ENCODE results near the gene ARMC9. TPM values are rescaled to one million over a fixed set of nuclear protein-coding genes. Genes with fewer than 3 reads are reported as not detected.
A peak's percentile ranks its signal among the peaks of the same experiment; 100 is the strongest.

Gene ARMC9
- total and polyA plus RNA-seq, 11 donors: 0.95 to 4.7 (median 2.4) TPM

DNA sequence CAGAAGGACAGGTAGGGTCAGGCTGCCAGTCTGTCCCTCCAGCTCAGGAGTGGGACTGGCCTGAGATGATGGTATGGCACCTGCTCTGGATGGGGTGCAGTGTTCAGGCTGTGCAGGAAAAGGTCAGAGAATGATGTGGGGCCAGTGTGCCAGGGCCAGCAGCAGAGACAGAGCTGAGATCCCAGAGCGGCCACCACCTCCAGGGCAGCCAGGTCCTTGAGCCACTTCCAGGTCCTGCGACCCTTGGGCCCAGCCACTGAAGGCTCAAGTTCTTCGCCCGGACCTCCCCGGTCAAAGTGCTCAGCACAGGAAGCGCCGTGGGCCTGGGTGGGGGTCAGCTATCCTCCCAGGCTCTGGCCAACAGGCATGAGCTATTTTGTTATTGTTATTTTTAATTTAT is 12.1 kb upstream of the ARMC9 start:
- no peaks in the 10 kb centered on the region for H3K36me3 ChIP-seq
- DNase-seq (no peak), ATAC-seq (no peak)
- TF ChIP-seq, protein P1, sequence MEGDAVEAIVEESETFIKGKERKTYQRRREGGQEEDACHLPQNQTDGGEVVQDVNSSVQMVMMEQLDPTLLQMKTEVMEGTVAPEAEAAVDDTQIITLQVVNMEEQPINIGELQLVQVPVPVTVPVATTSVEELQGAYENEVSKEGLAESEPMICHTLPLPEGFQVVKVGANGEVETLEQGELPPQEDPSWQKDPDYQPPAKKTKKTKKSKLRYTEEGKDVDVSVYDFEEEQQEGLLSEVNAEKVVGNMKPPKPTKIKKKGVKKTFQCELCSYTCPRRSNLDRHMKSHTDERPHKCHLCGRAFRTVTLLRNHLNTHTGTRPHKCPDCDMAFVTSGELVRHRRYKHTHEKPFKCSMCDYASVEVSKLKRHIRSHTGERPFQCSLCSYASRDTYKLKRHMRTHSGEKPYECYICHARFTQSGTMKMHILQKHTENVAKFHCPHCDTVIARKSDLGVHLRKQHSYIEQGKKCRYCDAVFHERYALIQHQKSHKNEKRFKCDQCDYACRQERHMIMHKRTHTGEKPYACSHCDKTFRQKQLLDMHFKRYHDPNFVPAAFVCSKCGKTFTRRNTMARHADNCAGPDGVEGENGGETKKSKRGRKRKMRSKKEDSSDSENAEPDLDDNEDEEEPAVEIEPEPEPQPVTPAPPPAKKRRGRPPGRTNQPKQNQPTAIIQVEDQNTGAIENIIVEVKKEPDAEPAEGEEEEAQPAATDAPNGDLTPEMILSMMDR (IDR thresholded peaks at IDR 0.05): no peak
- no peak for TF ChIP-seq POLR2A (IDR thresholded peaks at IDR 0.05)
- no peak overlapping the region for H3K4me3 ChIP-seq
- intact Hi-C loops (cut with DNase I): no loop called here
- WGBS, 4 donors: 73 to 96% (median 91%) methylated on average over 7 of the region's 7 CpGs
- H3K4me1 ChIP-seq: peaks cover 9 to 73% (median 41%) of the 10 kb centered on the region in 12 donors
- no peaks in the 10 kb centered on the region for H3K9me3 ChIP-seq
- peak overlapping the region in 11 of 12 donors; percentile 40 to 95 (median 58) for H3K27ac ChIP-seq
- H3K27me3 ChIP-seq: peaks cover 0 to 6% (median 0%) of the 10 kb centered on the region in 9 donors

DNA sequence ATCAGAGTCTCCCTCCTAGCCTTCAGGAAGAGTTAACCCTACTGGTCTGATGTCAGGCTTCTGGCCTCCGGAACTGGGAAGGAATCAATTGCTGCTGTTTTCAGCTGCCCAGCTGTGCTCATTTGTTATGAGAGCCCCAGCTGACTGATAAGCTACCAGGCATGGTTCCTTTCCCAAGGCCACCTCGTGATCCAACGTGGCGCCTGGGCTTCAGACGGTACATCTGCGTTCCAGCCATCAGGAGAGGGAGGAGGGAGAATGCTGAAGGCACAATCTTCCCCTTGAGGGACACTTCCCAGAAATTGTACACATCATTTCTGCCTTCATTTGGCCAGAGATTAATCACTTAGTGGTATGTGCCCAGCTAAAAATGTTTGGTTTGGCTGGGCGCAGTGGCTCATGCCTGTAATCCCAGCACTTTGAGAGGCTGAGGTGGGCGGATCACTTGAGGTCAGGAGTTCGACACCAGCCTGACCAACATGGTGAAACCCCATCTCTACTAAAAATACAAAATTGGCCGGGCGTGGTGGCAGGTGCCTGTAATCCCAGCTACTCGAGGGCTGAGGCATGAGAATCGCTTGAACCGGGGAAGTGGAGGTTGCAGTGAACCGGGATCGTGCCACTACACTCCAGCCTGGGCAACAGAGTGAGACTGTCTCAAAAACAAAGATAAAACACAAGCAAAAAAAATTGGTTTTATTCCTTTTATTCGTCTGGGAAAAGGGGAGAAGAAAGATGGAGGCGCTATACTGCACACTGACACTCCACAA is 10.5 kb upstream of the ARMC9 start:
- intact Hi-C loops (cut with DNase I): no loop called here
- DNase-seq: peak in 4 of 5 donors; percentile 55 to 80 (median 72)

DNA sequence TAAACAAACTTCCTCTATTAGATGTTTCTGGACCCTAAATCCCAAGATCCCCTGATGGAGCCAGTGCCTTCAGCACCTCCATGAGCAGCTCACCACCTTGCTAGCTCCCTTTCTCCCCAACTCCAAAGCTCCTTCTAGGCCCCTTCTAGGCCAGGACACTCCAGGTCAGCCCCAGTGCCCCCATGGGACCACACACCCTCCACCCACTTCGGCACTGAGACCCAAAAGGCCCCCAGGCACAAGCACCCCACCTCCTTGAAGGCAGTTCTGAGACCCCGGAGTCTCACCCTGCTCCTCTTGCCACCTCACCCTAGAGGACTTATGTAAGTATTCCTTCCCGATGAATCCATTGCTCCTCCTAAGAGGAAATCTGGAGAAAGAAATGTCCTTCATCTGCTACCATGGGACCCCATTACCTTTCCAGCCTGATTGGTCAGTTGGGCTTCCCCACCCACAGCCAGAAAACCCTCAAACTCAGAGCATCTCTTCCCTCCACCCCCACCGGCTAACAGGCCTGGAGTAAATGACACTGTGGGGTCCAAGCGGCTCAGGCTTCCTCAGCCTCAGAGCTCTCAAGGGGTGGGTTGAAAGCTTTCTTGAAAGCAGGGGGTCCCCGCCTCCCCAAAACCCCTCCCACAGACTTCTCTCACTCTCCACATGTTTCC is 9.8 kb upstream of the ARMC9 start:
- no peak for DNase-seq
- WGBS, 4 donors: 93 to 95% (median 94%) methylated on average over 6 of the region's 6 CpGs
- no peaks in the 10 kb centered on the region for H3K9me3 ChIP-seq
- intact Hi-C loops (cut with DNase I): no loop called here
- H3K27me3 ChIP-seq: peaks cover 0 to 6% (median 0%) of the 10 kb centered on the region in 9 donors
- peaks cover 3 to 68% (median 36%) of the 10 kb centered on the region in 12 donors for H3K4me1 ChIP-seq
- no peak for ATAC-seq
- no peak overlapping the region for H3K4me3 ChIP-seq
- H3K27ac ChIP-seq: peak overlapping the region in 9 of 12 donors; percentile 26 to 95 (median 85)
- no peak for TF ChIP-seq POLR2A (IDR thresholded peaks at IDR 0.05)
- TF ChIP-seq, protein P1 (IDR thresholded peaks at IDR 0.05): no peak
- no peaks in the 10 kb centered on the region for H3K36me3 ChIP-seq

More for the DNA sequence above, 10.5 kb upstream of the ARMC9 start:
- Histone ChIP-seq H3K4me3 (no peak overlapping the region), H3K27ac (peak overlapping the region in 10 of 12 donors; percentile 26 to 95 (median 84)), H3K9me3 (no peaks in the 10 kb centered on the region), H3K27me3 (peaks cover 0 to 6% (median 0%) of the 10 kb centered on the region in 9 donors), H3K4me1 (peaks cover 3 to 70% (median 36%) of the 10 kb centered on the region in 12 donors), H3K36me3 (no peaks in the 10 kb centered on the region)
- TF ChIP-seq POLR2A (IDR thresholded peaks at IDR 0.05): no peak
- TF ChIP-seq, protein P1 (IDR thresholded peaks at IDR 0.05): no peak
- 74 to 76% (median 75%) methylated on average over 17 to 18 of the region's 18 CpGs for WGBS, 4 donors
- ATAC-seq: peak; percentile 36 to 69 (median 58)

DNA sequence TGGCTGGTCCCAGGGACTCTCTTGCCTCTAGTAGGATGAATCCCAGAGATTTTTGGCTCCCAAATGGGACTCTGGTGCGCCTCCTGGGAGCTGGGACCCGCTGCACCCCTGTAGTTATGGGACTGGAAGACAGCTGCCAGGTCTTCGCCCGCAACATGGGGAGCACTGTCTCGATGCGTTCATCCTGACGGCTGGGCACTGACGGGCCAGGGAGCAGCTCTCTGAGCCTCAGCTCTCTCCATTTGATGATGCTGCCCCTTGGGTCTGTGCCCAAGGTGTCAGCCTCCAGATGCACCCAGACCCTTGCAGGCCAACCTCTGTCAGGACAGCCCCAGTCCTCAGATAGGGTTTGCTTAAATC is 9.3 kb upstream of the ARMC9 start:
- DNase-seq (no peak), ATAC-seq (no peak)
- TF ChIP-seq, protein P1 (IDR thresholded peaks at IDR 0.05): no peak
- Histone ChIP-seq H3K27me3 (peaks cover 0 to 6% (median 0%) of the 10 kb centered on the region in 9 donors), H3K9me3 (no peaks in the 10 kb centered on the region), H3K4me3 (no peak overlapping the region), H3K4me1 (peaks cover 3 to 68% (median 36%) of the 10 kb centered on the region in 12 donors), H3K27ac (peak overlapping the region in 8 of 12 donors; percentile 78 to 95 (median 86)), H3K36me3 (no peaks in the 10 kb centered on the region)
- intact Hi-C loops (cut with DNase I): no loop called here
- 93 to 98% (median 98%) methylated on average over 8 of the region's 8 CpGs for WGBS, 4 donors

All from heart left ventricle (tissue), 16 donors.